ENCODE measurements around the gene COPB1. TPM values are rescaled to one million over a fixed set of nuclear protein-coding genes. Genes with fewer than 3 reads are reported as not detected.

Gene COPB1
- total and polyA plus RNA-seq, 2 of the 8 experiments (the other 6 are each of a cell fraction or from before 2014, with no cell fraction given) = 28.7 to 72.1 TPM

DNA sequence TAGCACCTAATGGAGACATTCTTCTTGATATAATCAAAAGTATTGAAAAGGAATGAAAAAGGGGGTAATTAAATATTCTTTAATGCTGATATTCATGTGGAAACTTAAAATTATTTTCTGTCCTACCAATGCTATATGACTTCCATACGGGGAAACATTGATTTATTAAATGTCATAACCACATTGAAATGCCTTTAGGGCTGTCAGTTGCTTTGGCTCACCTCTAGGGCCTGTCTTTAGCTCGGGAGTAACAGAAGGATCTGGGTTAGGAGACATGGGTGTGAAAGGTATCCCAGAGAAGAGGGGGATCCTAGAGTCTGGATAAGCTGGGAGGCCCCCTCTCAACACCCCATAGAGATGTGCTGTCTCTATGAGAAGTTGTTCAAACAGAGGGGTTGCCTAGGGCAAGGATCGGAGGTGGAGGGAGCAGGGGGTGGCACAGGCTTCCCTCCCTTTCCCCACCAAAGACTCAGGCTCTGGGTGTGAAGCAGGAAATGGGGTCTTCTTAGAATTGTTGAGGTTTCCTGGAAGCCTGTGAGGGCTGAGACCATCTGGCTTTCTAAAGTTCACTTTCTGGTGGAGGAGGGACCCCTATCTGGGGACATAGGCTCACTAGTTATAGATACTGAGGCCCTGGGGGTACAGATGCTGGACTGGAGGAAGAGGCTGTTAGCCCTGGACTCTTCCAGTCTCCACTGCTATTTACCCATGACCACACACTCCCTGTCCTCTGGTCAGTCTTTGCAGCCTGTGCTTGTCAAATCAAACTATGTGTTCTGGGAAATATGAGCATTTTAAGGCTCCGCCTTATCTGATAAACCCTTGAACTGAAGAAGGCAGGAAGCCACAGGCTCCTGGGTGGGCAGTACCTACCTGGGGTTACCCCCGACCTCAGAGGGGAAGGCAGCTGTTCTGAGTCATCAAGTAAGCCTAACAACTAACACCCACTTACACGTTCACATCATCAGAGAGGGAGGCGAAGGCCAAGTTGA is 84.8 kb downstream of the COPB1 start:
- no peak overlapping the region for H2BK5ac ChIP-seq (ENCODE audit: low read depth, low read length)
- no peaks in the 10 kb centered on the region for H4K20me1 ChIP-seq (replicated peaks in 1 of 2; ENCODE audit: control insufficient read depth in 1 of 2, insufficient read depth in 2 of 2, low read length in 2 of 2)
- ChIA-PET POLR2A (ENCODE audit: partially characterized antibody) (interaction anchor here (0.6 to 2.4 kb wide), 5 partner anchors 27 to 89 kb away, joined by 3 to 10 read pairs (median 4); no protein-coding TSS in a partner anchor), CTCF (ENCODE audit: partially characterized antibody) (interaction anchor here (0.6 to 13.7 kb wide), 14 partner anchors 8 to 300 kb away, joined by 3 to 312 read pairs (median 14); no protein-coding TSS in a partner anchor)
- FAIRE-seq (no peak), DNase-seq (ENCODE audit: low read depth in 1 of 2, low spot score in 2 of 2) (no peak)
- no peak overlapping the region for H3K4ac ChIP-seq (replicated peaks; ENCODE audit: insufficient read length, low read depth, low read length)
- H2AFZ ChIP-seq (ENCODE audit: low read length) = 0 out of 2 replicates have a peak overlapping the region, but pooled peaks have one; percentile 10
- no peaks in the 10 kb centered on the region; the same call in 1 of the 2 replicates for H3K23me2 ChIP-seq (ENCODE audit: low read depth, low read length)
- no peaks in the 10 kb centered on the region for H3K79me2 ChIP-seq (ENCODE audit: control insufficient read depth in 1 of 2, insufficient read depth in 2 of 2, low read length in 2 of 2)
- H3K4me3 ChIP-seq (ENCODE audit: extremely low read depth in 1 of 4, insufficient read depth in 2 of 4, low read depth in 3 of 4, low read length in 4 of 4) = no peak overlapping the region
- 0 out of 2 replicates have a peak overlapping the region, but pooled peaks have one; percentile 5 for H2AK5ac ChIP-seq (ENCODE audit: low read depth, low read length)
- H2BK15ac ChIP-seq (ENCODE audit: low read length) = no peak overlapping the region
- H3K9ac ChIP-seq (replicated peaks in 1 of 4; ENCODE audit: extremely low read depth in 1 of 4, low read depth in 3 of 4, low read length in 3 of 4) = no peak overlapping the region
- 79% methylated on average over 7 of the region's 7 CpGs; no CpG with 5 or more reads in 1 of the 2 experiments for whole genome bisulfite sequencing, 2 experiments (ENCODE audit: extremely low coverage in 1 of 2, insufficient coverage in 1 of 2, insufficient read length in 1 of 2, insufficient replicate concordance in 2 of 2, low coverage in 1 of 2, low lambda C conversion rate in 2 of 2, missing lambda C conversion rate in 1 of 2)
- H3K36me3 ChIP-seq (ENCODE audit: control insufficient read depth in 2 of 4, insufficient read depth in 4 of 4, low read length in 3 of 4) = no peaks in the 10 kb centered on the region
- no peak overlapping the region for H3K18ac ChIP-seq (ENCODE audit: extremely low read depth, low read length)
- H3K4me2 ChIP-seq (ENCODE audit: insufficient read depth in 1 of 2, low read depth in 2 of 2, low read length in 2 of 2) = no peak overlapping the region
- H4K5ac ChIP-seq (ENCODE audit: insufficient read length, low read depth, low read length) = no peak overlapping the region
- no peak overlapping the region for H2BK120ac ChIP-seq (replicated peaks; ENCODE audit: low read depth, low read length)
- H3K23ac ChIP-seq (ENCODE audit: insufficient read length) = no peak overlapping the region
- H2BK20ac ChIP-seq (ENCODE audit: low read length) = no peak overlapping the region
- peaks cover 0 to 17% (median 4%) of the 10 kb centered on the region in 4 experiments; a peak in 3 of 7 replicates for H3K4me1 ChIP-seq (replicated peaks in 1 of 4; ENCODE audit: control insufficient read depth in 3 of 4, insufficient read depth in 4 of 4, low read length in 3 of 4)
- no peak overlapping the region; the same call in 1 of the 2 replicates for H2BK12ac ChIP-seq (ENCODE audit: low read depth, low read length)
- H3K14ac ChIP-seq (ENCODE audit: insufficient read length) = no peak overlapping the region
- H3K27me3 ChIP-seq (replicated peaks in 1 of 4; ENCODE audit: control insufficient read depth in 3 of 4, extremely low read depth in 1 of 4, insufficient read depth in 3 of 4, low read length in 3 of 4) = no peaks in the 10 kb centered on the region
- TF ChIP-seq, protein P1, sequence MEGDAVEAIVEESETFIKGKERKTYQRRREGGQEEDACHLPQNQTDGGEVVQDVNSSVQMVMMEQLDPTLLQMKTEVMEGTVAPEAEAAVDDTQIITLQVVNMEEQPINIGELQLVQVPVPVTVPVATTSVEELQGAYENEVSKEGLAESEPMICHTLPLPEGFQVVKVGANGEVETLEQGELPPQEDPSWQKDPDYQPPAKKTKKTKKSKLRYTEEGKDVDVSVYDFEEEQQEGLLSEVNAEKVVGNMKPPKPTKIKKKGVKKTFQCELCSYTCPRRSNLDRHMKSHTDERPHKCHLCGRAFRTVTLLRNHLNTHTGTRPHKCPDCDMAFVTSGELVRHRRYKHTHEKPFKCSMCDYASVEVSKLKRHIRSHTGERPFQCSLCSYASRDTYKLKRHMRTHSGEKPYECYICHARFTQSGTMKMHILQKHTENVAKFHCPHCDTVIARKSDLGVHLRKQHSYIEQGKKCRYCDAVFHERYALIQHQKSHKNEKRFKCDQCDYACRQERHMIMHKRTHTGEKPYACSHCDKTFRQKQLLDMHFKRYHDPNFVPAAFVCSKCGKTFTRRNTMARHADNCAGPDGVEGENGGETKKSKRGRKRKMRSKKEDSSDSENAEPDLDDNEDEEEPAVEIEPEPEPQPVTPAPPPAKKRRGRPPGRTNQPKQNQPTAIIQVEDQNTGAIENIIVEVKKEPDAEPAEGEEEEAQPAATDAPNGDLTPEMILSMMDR (IDR thresholded peaks at IDR 0.05; ENCODE audit: control extremely low read depth in 1 of 3, insufficient read depth in 1 of 3, low read depth in 1 of 3, low read length in 3 of 3) = peak in 1 of 3 experiments; percentile 30; a peak in 1 of 4 replicates
- no peak for TF ChIP-seq POLR2A (IDR thresholded peaks at IDR 0.05; ENCODE audit: control extremely low read depth in 1 of 2, low read depth in 2 of 2, low read length in 2 of 2)
- no peak overlapping the region for H3K56ac ChIP-seq (replicated peaks; ENCODE audit: insufficient read length, low read depth, low read length)
- no peaks in the 10 kb centered on the region for H3K9me3 ChIP-seq (ENCODE audit: insufficient read depth in 2 of 2, low read depth in 1 of 2, low read length in 1 of 2)
- no peak overlapping the region for H4K91ac ChIP-seq (replicated peaks; ENCODE audit: insufficient read length, low read length)
- no peak overlapping the region for H3K27ac ChIP-seq (ENCODE audit: low read depth, low read length)
- H4K8ac ChIP-seq (ENCODE audit: extremely low read depth, insufficient read depth, low read length) = no peak overlapping the region
- no peaks in the 10 kb centered on the region for H3K79me1 ChIP-seq (ENCODE audit: low read depth, low read length)

Measured in H1 (cell line).